ENCODE measurements around the gene XKR8. TPM values are rescaled to one million over a fixed set of nuclear protein-coding genes. Genes with fewer than 3 reads are reported as not detected.
A peak's percentile ranks its signal among the peaks of the same experiment; 100 is the strongest.

Gene XKR8
- total RNA-seq, 2 experiments from 2014 or later: 5.4 to 5.5 TPM

- ATAC-seq (ENCODE audit: poor library complexity) (no peak), DNase-seq (no peak)
- ChIA-PET POLR2A (interaction anchor here (0.9 kb wide), 1 partner anchor 11 kb away, joined by 3 read pairs; no protein-coding TSS in a partner anchor), CTCF (interaction anchor here (4.3 kb wide), 1 partner anchor 123 kb away, joined by 29 read pairs; no protein-coding TSS in a partner anchor)
- peaks cover 16% of the 10 kb centered on the region for H3K36me3 Mint-ChIP-seq (ENCODE audit: low read depth)
- Histone ChIP-seq H3K9me3 (ENCODE audit: control insufficient read depth in 1 of 2, insufficient read depth in 1 of 2, low read length in 2 of 2) (no peaks in the 10 kb centered on the region), H3K36me3 (ENCODE audit: insufficient read depth, low read length) (peaks cover 12% of the 10 kb centered on the region), H3K27me3 (ENCODE audit: control insufficient read depth in 1 of 2, insufficient read depth in 2 of 2, low read length in 2 of 2) (no peaks in the 10 kb centered on the region), H3K4me1 (ENCODE audit: insufficient read depth, low read length) (no peaks in the 10 kb centered on the region), H3K27ac (ENCODE audit: low read depth in 1 of 2, low read length in 2 of 2) (no peak overlapping the region), H3K4me3 (ENCODE audit: low read length) (no peak overlapping the region)
- H3K4me1 Mint-ChIP-seq (ENCODE audit: low read depth): no peaks in the 10 kb centered on the region
- intact Hi-C loops (cut with DNase I, micrococcal nuclease): no loop called here
- no peak overlapping the region for H3K27ac Mint-ChIP-seq
- H3K9me3 Mint-ChIP-seq: no peaks in the 10 kb centered on the region
- no peaks in the 10 kb centered on the region for H3K27me3 Mint-ChIP-seq
- H3K4me3 Mint-ChIP-seq: no peak overlapping the region
- TF ChIP-seq, protein P1, sequence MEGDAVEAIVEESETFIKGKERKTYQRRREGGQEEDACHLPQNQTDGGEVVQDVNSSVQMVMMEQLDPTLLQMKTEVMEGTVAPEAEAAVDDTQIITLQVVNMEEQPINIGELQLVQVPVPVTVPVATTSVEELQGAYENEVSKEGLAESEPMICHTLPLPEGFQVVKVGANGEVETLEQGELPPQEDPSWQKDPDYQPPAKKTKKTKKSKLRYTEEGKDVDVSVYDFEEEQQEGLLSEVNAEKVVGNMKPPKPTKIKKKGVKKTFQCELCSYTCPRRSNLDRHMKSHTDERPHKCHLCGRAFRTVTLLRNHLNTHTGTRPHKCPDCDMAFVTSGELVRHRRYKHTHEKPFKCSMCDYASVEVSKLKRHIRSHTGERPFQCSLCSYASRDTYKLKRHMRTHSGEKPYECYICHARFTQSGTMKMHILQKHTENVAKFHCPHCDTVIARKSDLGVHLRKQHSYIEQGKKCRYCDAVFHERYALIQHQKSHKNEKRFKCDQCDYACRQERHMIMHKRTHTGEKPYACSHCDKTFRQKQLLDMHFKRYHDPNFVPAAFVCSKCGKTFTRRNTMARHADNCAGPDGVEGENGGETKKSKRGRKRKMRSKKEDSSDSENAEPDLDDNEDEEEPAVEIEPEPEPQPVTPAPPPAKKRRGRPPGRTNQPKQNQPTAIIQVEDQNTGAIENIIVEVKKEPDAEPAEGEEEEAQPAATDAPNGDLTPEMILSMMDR (IDR thresholded peaks at IDR 0.05): no peak
Measured at GRCh38 chr1:27981145-27981544, 21.4 kb downstream of the XKR8 start.

DNA sequence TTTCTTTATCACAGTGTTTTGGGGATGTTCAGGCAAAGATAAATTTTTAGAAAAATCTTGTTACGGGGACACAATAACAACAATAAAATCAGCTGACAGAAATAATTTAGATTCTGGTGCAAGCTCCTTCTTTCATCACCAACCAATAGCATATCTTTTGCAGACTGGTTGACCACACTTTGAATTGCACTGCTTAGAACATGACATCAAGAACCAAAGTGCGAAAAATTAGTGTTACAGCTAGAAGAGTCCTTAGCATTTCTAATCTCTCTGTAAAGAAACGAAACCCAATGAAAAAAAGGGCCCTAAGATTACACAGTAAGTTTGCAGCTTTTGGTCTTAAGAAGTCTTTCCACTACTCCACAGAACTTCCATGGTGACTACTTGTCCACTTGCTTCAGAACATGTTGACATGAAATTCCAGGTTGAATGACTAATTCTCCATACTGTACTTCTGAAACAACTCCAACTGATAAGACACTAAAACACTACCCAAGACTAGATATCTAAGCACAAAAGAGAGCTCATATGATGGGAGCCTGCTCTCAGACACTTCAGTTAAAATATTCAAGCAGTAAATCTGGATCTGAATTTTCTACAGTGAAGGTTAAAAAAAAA, 31.3 kb downstream of the XKR8 start:
- Mint-ChIP-seq H3K27ac (peak overlapping the region; percentile 73), H3K9me3 (no peaks in the 10 kb centered on the region), H3K36me3 (ENCODE audit: low read depth) (peaks cover 69% of the 10 kb centered on the region), H3K4me3 (no peak overlapping the region), H3K4me1 (ENCODE audit: low read depth) (peaks cover 32% of the 10 kb centered on the region), H3K27me3 (no peaks in the 10 kb centered on the region)
- TF ChIP-seq, protein P1 (IDR thresholded peaks at IDR 0.05): no peak
- DNase-seq (peak in 1 of 14 experiments; percentile 54), ATAC-seq (ENCODE audit: poor library complexity) (no peak)
- intact Hi-C loops (cut with DNase I, micrococcal nuclease): no loop called here
- Histone ChIP-seq H3K4me1 (ENCODE audit: insufficient read depth, low read length) (peaks cover 11% of the 10 kb centered on the region), H3K9me3 (ENCODE audit: control insufficient read depth in 1 of 2, insufficient read depth in 1 of 2, low read length in 2 of 2) (no peaks in the 10 kb centered on the region), H3K27ac (ENCODE audit: low read depth in 1 of 2, low read length in 2 of 2) (no peak overlapping the region), H3K27me3 (ENCODE audit: control insufficient read depth in 1 of 2, insufficient read depth in 2 of 2, low read length in 2 of 2) (no peaks in the 10 kb centered on the region), H3K4me3 (ENCODE audit: low read length) (no peak overlapping the region), H3K36me3 (ENCODE audit: insufficient read depth, low read length) (peaks cover 46% of the 10 kb centered on the region)
- CTCF ChIA-PET: interaction anchor here (1.3 to 1.5 kb wide), 2 partner anchors 8 to 133 kb away, joined by 3 read pairs; no protein-coding TSS in a partner anchor
- POLR2A ChIA-PET: interaction anchor here (1.7 kb wide), 1 partner anchor 266 kb away, joined by 4 read pairs; the partner anchor contains the start of gene FAM76A

DNA sequence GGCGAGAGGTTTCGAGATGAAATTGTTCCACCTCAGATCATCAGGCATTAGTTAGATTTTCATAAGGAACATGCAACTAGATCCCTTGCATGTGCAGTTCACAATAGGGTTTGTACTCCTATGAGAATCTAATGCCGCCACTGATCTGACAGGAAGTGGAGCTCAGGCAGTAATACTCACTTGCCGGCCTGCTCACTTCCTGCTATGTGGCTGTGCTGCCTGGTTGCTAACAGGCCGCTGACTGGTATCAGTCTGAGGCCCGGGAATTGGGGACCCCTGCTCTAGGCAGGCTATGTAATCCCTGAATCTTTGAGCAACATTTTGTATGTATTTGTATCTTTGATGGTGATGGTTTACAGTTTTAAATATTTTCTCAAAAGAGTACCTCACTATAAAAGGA, 32.5 kb downstream of the XKR8 start:
- Mint-ChIP-seq H3K27me3 (no peaks in the 10 kb centered on the region), H3K9me3 (no peaks in the 10 kb centered on the region), H3K27ac (peak overlapping the region; percentile 73), H3K4me1 (ENCODE audit: low read depth) (peaks cover 32% of the 10 kb centered on the region), H3K36me3 (ENCODE audit: low read depth) (peaks cover 77% of the 10 kb centered on the region), H3K4me3 (peak overlapping the region; percentile 68)
- Histone ChIP-seq H3K36me3 (ENCODE audit: insufficient read depth, low read length) (peaks cover 52% of the 10 kb centered on the region), H3K4me3 (ENCODE audit: low read length) (no peak overlapping the region), H3K27me3 (ENCODE audit: control insufficient read depth in 1 of 2, insufficient read depth in 2 of 2, low read length in 2 of 2) (no peaks in the 10 kb centered on the region), H3K27ac (ENCODE audit: low read depth in 1 of 2, low read length in 2 of 2) (peak overlapping the region; percentile 55 to 62), H3K4me1 (ENCODE audit: insufficient read depth, low read length) (peaks cover 11% of the 10 kb centered on the region), H3K9me3 (ENCODE audit: control insufficient read depth in 1 of 2, insufficient read depth in 1 of 2, low read length in 2 of 2) (no peaks in the 10 kb centered on the region)
- ChIA-PET POLR2A (interaction anchor here (0.7 to 1.8 kb wide), 11 partner anchors 12 to 267 kb away, joined by 3 to 7 read pairs (median 3); partner anchors contain the start of genes EYA3, FAM76A, PPP1R8 and STX12), CTCF (interaction anchor here (1.1 to 1.8 kb wide), 4 partner anchors 12 to 134 kb away, joined by 3 to 7 read pairs (median 4); partner anchors contain the start of gene XKR8)
- intact Hi-C loops (cut with DNase I, micrococcal nuclease): no loop called here
- peak; percentile 96 for ATAC-seq (ENCODE audit: poor library complexity)
- TF ChIP-seq, protein P1 (IDR thresholded peaks at IDR 0.05): no peak
- DNase-seq: peak; percentile 30 to 78 (median 49)
